SK-N-SH (cell line): ENCODE data around the gene EHD2. TPM values are rescaled to one million over a fixed set of nuclear protein-coding genes. Genes with fewer than 3 reads are reported as not detected.

Source experiments
- CTCF ChIA-PET: fragments of 300-600, 350-600 bp; formaldehyde crosslinking; extraction: SDS; loops from one replicate; lab custom pipeline; 2021; lab: Yijun Ruan, JAX
- POLR2A ChIA-PET: fragments of 350-600 bp; sonication (Branson Sonifier 250); formaldehyde crosslinking; extraction: SDS; loops from one replicate; lab custom pipeline; 2020; ENCODE audit warnings: antibody characterized with exemption, inconsistent platforms; lab: Yijun Ruan, JAX
- DNase-seq: peaks from one replicate; pipeline ENCODE4 v3.0.0; 2012
- H2AFZ ChIP-seq: fragments of 200-600 bp; sonication (generic); 2 replicates; pipeline ENCODE4 v1.8.1; 2016; ENCODE audit warnings: antibody characterized with exemption, mild to moderate bottlenecking, low read depth
- H3F3A ChIP-seq: fragments of 200-600 bp; sonication (generic); replicated peaks from 2 replicates; pipeline ENCODE3; 2016; ENCODE audit warnings: antibody characterized with exemption, mild to moderate bottlenecking; ENCODE audit not compliant: insufficient read depth
- H3K27ac ChIP-seq, 2 experiments: fragments of 200-500 bp in 1 of 2; fragments of 200-600 bp in 1 of 2; sonication (Bioruptor generic) in 1 of 2; sonication (generic), shearing (Covaris generic) in 1 of 2; 2 replicates each; pipeline versions ENCODE4 v1.5.1 to v1.6.1; 2014 to 2016; ENCODE audit warnings: low read depth in 2 of 2, inconsistent platforms in 1 of 2, low read length in 1 of 2, mild to moderate bottlenecking in 1 of 2, mixed read lengths in 1 of 2
- H3K27me3 ChIP-seq: fragments of 200-600 bp; sonication (generic), shearing (Covaris generic); 2 replicates; pipeline ENCODE4 v1.6.1; 2016; ENCODE audit warnings: mixed run types; ENCODE audit not compliant: insufficient read depth
- H3K36me3 ChIP-seq, 2 experiments: fragments of 200-500 bp in 1 of 2; fragments of 200-600 bp in 1 of 2; sonication (Bioruptor generic) in 1 of 2; sonication (generic) in 1 of 2; replicated peaks in 1 of 2; 2 replicates each; pipeline versions ENCODE3 to v1.5.1; 2014 to 2016; ENCODE audit warnings: low read length in 1 of 2, mild to moderate bottlenecking in 1 of 2; ENCODE audit not compliant: insufficient read depth in 2 of 2, control insufficient read depth in 1 of 2
- H3K4me1 ChIP-seq, 2 experiments: fragments of 200-500 bp in 1 of 2; fragments of 200-600 bp in 1 of 2; sonication (Bioruptor generic) in 1 of 2; sonication (generic), shearing (Covaris generic) in 1 of 2; 2 replicates each; pipeline versions ENCODE4 v1.5.1 to v1.6.1; 2014 to 2016; ENCODE audit warnings: low read depth in 1 of 2, low read length in 1 of 2, mixed run types in 1 of 2; ENCODE audit not compliant: insufficient read depth in 2 of 2, control insufficient read depth in 1 of 2
- H3K4me2 ChIP-seq: fragments of 200-600 bp; sonication (generic), shearing (Covaris generic); 2 replicates; pipeline ENCODE4 v1.6.1; 2017; ENCODE audit warnings: mixed run types
- H3K4me3 ChIP-seq, 2 experiments: fragments of 200-500 bp in 1 of 2; fragments of 200-600 bp in 1 of 2; sonication (Bioruptor generic) in 1 of 2; sonication (generic), shearing (Covaris generic) in 1 of 2; 2 replicates each; pipeline versions ENCODE4 v1.5.1 to v1.8.1; 2014 to 2016; ENCODE audit warnings: low read depth in 2 of 2, inconsistent platforms in 1 of 2, low read length in 1 of 2, mild to moderate bottlenecking in 1 of 2, mixed read lengths in 1 of 2, moderate library complexity in 1 of 2
- H3K79me2 ChIP-seq: fragments of 200-600 bp; sonication (generic); 2 replicates; pipeline ENCODE4 v1.8.1; 2017; ENCODE audit warnings: mild to moderate bottlenecking; ENCODE audit not compliant: insufficient read depth
- H3K9ac ChIP-seq: fragments of 200-600 bp; sonication (generic); 2 replicates; pipeline ENCODE4 v1.6.1; 2017; ENCODE audit warnings: mixed run types
- H3K9me2 ChIP-seq: fragments of 200-600 bp; sonication (generic); 2 replicates; pipeline ENCODE4 v1.6.1; 2017; ENCODE audit warnings: mixed run types
- H3K9me3 ChIP-seq: fragments of 200-600 bp; sonication (generic); 2 replicates; pipeline ENCODE4 v1.6.1; 2017; ENCODE audit warnings: mixed run types, mild to moderate bottlenecking, moderate library complexity
- H4K20me1 ChIP-seq: fragments of 200-600 bp; sonication (generic); 2 replicates; pipeline ENCODE4 v1.6.1; 2017; ENCODE audit warnings: mild to moderate bottlenecking, mixed run types; ENCODE audit not compliant: insufficient read depth
- CHD2 ChIP-seq: fragments of 150-350 bp; IDR thresholded peaks from 2 replicates; pipeline ENCODE4 v1.6.1; 2018; ENCODE audit warnings: low read length; ENCODE audit not compliant: partially characterized antibody
- CTCF ChIP-seq: fragments of 200-600 bp; sonication (generic); IDR thresholded peaks from 2 replicates; pipeline ENCODE4 v1.6.1; 2017; ENCODE audit warnings: antibody characterized with exemption, mild to moderate bottlenecking, moderate library complexity
- EP300 ChIP-seq, 2 experiments: IDR thresholded peaks; 2 replicates each; pipeline versions ENCODE4 v1.4.0 to v1.6.1; 2012; ENCODE audit warnings: borderline replicate concordance in 1 of 2, low read depth in 1 of 2, low read length in 1 of 2
- EZH2phosphoT487 ChIP-seq: fragments of 200-600 bp; sonication (generic); IDR thresholded peaks from 2 replicates; pipeline ENCODE4 v1.6.1; 2017; ENCODE audit warnings: low read depth, mixed run types, mild to moderate bottlenecking, antibody characterized with exemption, moderate library complexity, borderline replicate concordance
- FOXJ3 ChIP-seq: sonication (generic); formaldehyde crosslinking; IDR thresholded peaks from 2 replicates; pipeline ENCODE4 v1.5.1; 2020; ENCODE audit warnings: mild to moderate bottlenecking, missing genetic modification reagents
- FOXM1 ChIP-seq: IDR thresholded peaks from 2 replicates; pipeline ENCODE4 v1.4.0; 2012; ENCODE audit warnings: low read depth, mild to moderate bottlenecking
- GATA2 ChIP-seq: sonication (generic); formaldehyde crosslinking; IDR thresholded peaks from 2 replicates; pipeline ENCODE4 v1.5.0; 2020; ENCODE audit warnings: mild to moderate bottlenecking, missing genetic modification reagents
- NRF1 ChIP-seq: IDR thresholded peaks from 2 replicates; pipeline ENCODE4 v1.6.1; 2012; ENCODE audit warnings: low read depth, mild to moderate bottlenecking, low read length
- PBX3 ChIP-seq: IDR thresholded peaks from 2 replicates; pipeline ENCODE4; 2012
- POLR2AphosphoS5 ChIP-seq: IDR thresholded peaks from 2 replicates; pipeline ENCODE4 v1.6.1; 2012; ENCODE audit warnings: low read depth, low read length
- RAD21 ChIP-seq: IDR thresholded peaks from 2 replicates; pipeline ENCODE4 v1.6.1; 2012; ENCODE audit warnings: mild to moderate bottlenecking, low read length
- RCOR1 ChIP-seq: fragments of 150-350 bp; IDR thresholded peaks from 2 replicates; pipeline ENCODE4 v1.6.1; 2017; ENCODE audit warnings: antibody characterized with exemption, low read length
- REST ChIP-seq: IDR thresholded peaks from 2 replicates; pipeline ENCODE4 v1.6.1; 2012; ENCODE audit warnings: mild to moderate bottlenecking, low read depth, low read length, moderate library complexity
- SMC3 ChIP-seq: IDR thresholded peaks from 2 replicates; pipeline ENCODE4 v1.6.1; 2012; ENCODE audit warnings: low read depth, low read length, improper control_type of control experiment
- ZBTB33 ChIP-seq: IDR thresholded peaks from 2 replicates; pipeline ENCODE4 v1.4.0; 2012; ENCODE audit warnings: low read depth, borderline replicate concordance
- WGBS: methylation state at CpG from one replicate; pipeline ENCODE4 v1.1.6; 2017; ENCODE audit warnings: low lambda C conversion rate; 5-methylcytosine and 5-hydroxymethylcytosine counted together
- polyA plus RNA-seq, 3 experiments: library from polyadenylated mRNA; depleted of rRNA; stranded (reverse); fragments of >200 nt; gene quantifications; 2 replicates each; pipeline ENCODE4 v1.2.3, GENCODE V29; 2012

Gene EHD2
- polyA plus RNA-seq, 1 of the 3 experiments (the other 2 are of a cell fraction) = 55.5 TPM

GRCh38 chr19:47704024-47704423 is 9.2 kb upstream of the EHD2 start:
- no peak overlapping the region for H3K9ac ChIP-seq
- POLR2A ChIA-PET = no interaction called here
- no peaks in the 10 kb centered on the region; a peak in 1 of 4 replicates for H3K4me1 ChIP-seq
- no peaks in the 10 kb centered on the region for H3K9me3 ChIP-seq
- no peaks in the 10 kb centered on the region for H3K9me2 ChIP-seq
- peaks cover 10% of the 10 kb centered on the region for H3F3A ChIP-seq
- no peaks in the 10 kb centered on the region for H3K79me2 ChIP-seq
- no peak for DNase-seq
- no peak overlapping the region for H2AFZ ChIP-seq
- H3K4me3 ChIP-seq = no peak overlapping the region
- CTCF ChIA-PET = interaction anchor here (1.0 to 23.1 kb wide), 5 partner anchors 10 to 270 kb away, joined by 3 to 475 read pairs (median 46); partner anchors contain the start of genes EHD2 and NOP53
- TF ChIP-seq FOXJ3 (no peak), ZBTB33 (no peak), NRF1 (no peak), CHD2 (no peak)
- TF ChIP-seq, all 33 proteins: peak for 0
- Histone ChIP-seq H3K27me3 (no peaks in the 10 kb centered on the region), H3K27ac (no peak overlapping the region), H3K36me3 (peaks cover 10 to 22% of the 10 kb centered on the region in 2 experiments), H4K20me1 (0 out of 2 replicates have a peak, but pooled peaks cover 3% of the 10 kb centered on the region), H3K4me2 (no peak overlapping the region)
- 93% methylated on average over 11 of the region's 11 CpGs for WGBS

- H3K27ac ChIP-seq = no peak overlapping the region
- 96% methylated on average over 3 of the region's 3 CpGs for WGBS
- peaks cover 10% of the 10 kb centered on the region for H3F3A ChIP-seq
- no peaks in the 10 kb centered on the region for H3K9me3 ChIP-seq
- no peaks in the 10 kb centered on the region for H3K79me2 ChIP-seq
- no peak overlapping the region for H3K4me3 ChIP-seq
- H3K4me2 ChIP-seq = no peak overlapping the region
- H3K9ac ChIP-seq = no peak overlapping the region
- no peak overlapping the region for H2AFZ ChIP-seq
- no peaks in the 10 kb centered on the region for H4K20me1 ChIP-seq
- H3K27me3 ChIP-seq = no peaks in the 10 kb centered on the region
- H3K9me2 ChIP-seq = no peaks in the 10 kb centered on the region
- H3K4me1 ChIP-seq = no peaks in the 10 kb centered on the region
- CTCF ChIA-PET = interaction anchor here (1.2 to 23.1 kb wide), 4 partner anchors 10 to 270 kb away, joined by 3 to 475 read pairs (median 60); partner anchors contain the start of genes EHD2 and NOP53
- POLR2A ChIA-PET = no interaction called here
- no peak for DNase-seq
- H3K36me3 ChIP-seq = peaks cover 8 to 22% of the 10 kb centered on the region in 2 experiments
- TF ChIP-seq CTCF = no peak
- no peak for TF ChIP-seq POLR2AphosphoS5
- no peak for TF ChIP-seq FOXM1
- no peak for TF ChIP-seq EP300 (IDR thresholded peaks at IDR 0.05; ENCODE audit: borderline replicate concordance in 1 of 2, low read depth in 1 of 2, low read length in 1 of 2)
- no peak for TF ChIP-seq GATA2 (CRISPR knock-in tag)
- no peak for TF ChIP-seq EZH2phosphoT487
- no peak for TF ChIP-seq CHD2
- no peak for TF ChIP-seq ZBTB33
- no peak for TF ChIP-seq RCOR1
- no peak for TF ChIP-seq RAD21
- no peak for TF ChIP-seq PBX3
- no peak for TF ChIP-seq REST
- TF ChIP-seq SMC3 = no peak
Observed at GRCh38 chr19:47704656-47705055, 8.6 kb upstream of the EHD2 start.
